GM19240 (cell line): ENCODE data around the gene PFDN1.
"Not testable (repeated sequence)": the region's sequence is repeated elsewhere in the genome, so short reads cannot be mapped to it uniquely, and the experiment has no call there.

Experiments used
- DNase-seq: peaks from one replicate; pipeline ENCODE4 v3.0.0; 2011; ENCODE audit warnings: low spot score; ENCODE audit not compliant: insufficient read length

PFDN1 gene, protein sequence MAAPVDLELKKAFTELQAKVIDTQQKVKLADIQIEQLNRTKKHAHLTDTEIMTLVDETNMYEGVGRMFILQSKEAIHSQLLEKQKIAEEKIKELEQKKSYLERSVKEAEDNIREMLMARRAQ

DNA sequence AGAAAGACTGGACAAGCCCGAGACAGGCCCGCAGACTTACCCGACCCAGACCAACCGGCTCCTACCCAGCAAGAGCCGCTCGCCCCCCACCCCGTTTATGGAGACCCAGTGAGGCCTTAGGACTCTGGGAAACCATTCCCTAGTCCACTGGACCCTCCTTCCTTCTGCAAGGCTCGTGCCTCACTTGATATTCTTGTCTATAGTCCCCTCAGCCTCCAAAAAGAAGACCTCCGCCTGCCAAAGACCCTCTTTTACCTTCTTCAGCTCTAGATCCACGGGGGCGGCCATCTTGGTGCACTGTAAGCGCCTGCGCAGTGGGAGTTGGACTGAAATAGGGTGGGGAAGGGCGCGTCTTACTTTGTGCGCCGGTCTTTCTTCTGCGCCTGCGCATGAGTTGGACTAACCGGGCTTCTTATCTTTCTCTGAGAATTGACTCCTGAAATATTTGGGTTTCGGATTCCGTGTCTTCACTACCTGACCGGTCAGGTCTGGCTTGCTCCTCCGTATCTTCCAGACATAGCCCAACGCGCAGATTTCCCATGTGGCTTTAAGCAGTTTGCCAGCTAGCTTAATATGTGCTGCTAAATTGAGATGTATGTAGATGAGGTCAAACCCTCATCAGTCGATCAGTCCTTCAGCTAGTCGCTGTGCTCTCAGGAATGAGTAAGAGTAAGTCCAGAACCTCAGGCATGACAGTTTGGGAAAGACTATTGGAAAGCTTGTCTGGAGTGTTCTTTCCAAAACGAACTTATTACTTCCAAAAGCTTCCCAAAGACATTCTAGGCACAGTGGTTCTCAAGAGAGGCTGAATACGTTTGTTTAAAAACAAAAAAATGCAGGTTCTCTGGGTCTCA lies at the start of gene PFDN1:
TSS of gene PFDN1 (minus strand) at position 316 of the 854 bp plus-strand sequence. CDS start at position 288, 28 bp downstream.
- DNase-seq: peak; percentile 91

DNA sequence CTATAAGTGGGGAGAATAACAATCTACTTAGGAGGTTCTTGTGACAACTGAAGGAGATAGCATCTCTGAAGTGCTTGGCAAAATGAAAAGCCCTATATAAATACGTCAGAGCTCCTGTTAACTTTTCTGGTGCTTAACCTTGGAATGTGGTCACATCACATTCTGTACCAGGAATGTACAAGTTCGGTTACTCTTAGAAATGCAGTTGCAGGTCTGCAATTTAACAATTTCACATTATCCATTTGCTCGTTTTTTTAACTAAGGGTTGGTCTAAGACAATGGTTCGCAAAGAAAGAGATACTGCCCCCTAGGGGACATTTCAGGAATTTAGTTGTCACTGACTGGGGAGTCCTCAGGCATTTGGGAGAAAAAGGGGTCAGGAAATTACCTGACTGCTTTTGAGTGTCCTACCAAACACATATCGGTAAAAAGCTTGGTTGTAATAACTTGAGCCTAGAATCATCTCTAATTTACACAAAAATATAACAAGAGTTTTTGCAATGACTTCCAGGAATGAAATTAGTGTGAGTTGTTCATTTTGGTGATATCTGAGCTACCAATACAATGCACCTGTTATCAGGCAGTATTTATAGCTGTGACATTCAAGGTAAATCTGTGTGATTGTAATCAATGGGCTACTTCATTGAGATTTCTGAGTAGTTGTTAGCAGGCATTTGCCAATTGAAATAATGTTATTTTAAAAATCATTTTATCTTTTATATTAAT lies 48.9 kb upstream of the PFDN1 start:
- DNase-seq: peak; percentile 39

DNA sequence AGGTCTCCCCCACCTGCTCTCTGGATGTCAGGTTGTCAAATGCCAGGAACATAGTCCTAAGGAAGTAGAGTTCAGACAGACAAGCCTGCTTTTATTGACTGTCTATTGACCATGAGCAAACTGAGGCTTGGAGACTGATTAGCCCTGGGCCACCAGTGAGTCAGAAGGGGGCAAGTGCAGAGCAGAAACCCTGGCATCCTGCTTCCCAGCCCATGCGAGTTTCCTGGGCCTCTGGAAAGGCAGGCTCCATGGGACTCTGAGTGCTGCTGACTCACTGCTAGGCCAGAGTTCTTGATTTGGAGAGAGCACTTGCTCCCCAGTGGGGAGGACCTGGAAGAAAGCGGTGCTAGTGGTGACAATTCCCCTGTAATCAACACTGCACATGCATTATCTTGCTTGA lies 46.3 kb upstream of the PFDN1 start:
- DNase-seq: no peak

DNA sequence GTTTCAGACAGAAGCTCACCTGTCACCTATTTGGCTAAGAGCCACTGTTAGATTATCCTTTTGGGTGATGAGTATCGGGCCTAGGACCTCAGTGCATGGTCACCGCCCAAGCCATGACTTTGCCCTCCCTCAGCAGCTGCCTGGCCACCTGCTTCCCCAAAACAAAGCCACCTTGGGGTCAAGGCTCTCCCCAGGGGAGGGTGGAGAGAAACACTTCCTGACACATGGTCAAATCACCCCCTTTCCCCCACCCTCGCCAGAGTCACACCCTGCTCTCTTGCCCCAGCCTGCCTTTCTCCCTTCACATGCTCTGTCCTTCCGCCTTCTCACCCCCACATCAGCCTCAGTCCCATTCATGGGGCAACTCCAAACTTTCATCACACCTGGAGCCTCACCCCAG lies 45.2 kb upstream of the PFDN1 start:
- no peak for DNase-seq

DNA sequence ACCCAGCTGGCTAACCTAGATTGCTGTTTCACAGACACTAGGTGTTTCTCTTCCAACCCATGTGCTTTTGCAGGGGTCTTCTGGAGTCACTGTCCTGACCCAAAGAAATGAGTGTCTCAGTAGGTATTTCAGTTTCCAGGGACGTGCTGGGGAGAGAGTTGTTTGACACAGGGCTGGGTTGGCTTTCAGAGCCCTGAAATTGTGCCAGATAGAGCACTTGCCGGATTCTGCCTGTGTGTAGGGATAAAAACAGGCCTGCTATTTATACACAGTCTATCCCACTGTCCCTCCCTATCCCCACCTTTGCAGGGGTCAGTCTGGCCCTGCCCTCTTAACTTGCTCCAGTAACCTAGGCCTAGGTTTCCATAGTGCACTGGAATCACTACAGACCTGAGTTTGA lies 44.5 kb upstream of the PFDN1 start:
- no peak for DNase-seq

DNA sequence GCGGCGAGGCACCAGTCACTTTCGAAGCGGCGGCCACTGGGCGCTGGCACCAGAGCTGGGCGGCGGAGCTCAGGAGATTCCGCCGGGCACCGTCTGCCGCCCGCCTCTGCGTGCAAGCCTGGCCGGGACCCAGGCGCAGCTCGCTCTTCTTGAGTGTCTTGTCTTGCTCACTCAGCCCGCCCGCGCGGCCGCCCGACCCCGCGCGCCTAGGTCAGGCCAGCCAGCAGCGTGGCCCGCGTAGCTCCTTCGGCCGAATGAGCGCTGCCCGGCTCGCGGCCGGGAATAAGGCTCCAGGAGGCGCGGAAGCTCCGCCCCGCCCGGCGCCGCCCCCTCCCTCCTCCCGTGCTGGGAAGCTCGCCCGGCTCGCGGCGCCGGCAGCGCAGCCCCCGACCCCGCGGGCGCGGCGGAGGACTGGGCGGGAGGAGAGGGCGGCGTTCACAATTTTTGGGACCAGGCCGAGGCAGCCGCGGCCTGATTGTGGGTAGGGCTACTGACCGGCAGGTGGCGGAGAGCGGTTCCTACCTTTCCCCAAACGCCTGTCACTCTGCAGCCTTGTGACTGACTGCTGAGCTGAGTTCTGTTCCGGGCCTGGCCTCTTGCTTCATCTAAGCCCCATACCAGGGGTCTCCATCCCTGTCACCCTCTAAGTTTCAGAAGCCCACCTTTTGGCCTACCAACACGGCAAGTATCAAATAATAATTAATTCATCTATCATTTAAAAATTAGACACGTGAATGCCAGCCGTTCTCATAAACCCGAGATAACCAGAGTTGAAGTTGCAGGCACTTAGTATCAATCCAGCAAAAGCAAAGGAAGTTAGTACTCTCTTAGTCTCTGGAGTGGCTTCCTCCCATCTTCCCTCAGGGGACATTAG lies 43.7 kb upstream of the PFDN1 start, which contains the start of gene HBEGF:
TSS of gene HBEGF (minus strand) at position 256 of the 874 bp plus-strand sequence. CDS start 275 bp downstream, outside the sequence.
- peak; percentile 65 for DNase-seq

DNA sequence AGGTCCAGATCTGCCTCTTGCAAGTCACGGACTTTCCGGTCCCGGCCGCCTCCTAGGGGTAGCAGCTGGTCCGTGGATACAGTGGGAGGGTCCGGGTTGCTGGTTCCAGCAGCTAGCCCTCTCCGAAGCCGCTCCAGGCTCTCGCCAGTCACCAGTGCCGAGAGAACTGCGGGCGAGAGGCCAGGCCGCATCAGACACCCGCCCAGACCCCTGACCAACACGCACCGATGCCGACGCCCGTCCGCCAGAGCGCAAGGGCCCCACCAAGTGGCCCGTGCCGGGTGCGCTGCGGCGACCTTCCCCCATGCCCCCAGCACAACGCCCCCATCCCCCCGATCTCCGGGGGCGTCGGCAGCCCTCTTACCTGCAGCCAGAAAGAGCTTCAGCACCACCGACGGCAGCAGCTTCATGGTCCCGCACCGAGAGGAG lies 43.0 kb upstream of the PFDN1 start:
- DNase-seq: no peak

DNA sequence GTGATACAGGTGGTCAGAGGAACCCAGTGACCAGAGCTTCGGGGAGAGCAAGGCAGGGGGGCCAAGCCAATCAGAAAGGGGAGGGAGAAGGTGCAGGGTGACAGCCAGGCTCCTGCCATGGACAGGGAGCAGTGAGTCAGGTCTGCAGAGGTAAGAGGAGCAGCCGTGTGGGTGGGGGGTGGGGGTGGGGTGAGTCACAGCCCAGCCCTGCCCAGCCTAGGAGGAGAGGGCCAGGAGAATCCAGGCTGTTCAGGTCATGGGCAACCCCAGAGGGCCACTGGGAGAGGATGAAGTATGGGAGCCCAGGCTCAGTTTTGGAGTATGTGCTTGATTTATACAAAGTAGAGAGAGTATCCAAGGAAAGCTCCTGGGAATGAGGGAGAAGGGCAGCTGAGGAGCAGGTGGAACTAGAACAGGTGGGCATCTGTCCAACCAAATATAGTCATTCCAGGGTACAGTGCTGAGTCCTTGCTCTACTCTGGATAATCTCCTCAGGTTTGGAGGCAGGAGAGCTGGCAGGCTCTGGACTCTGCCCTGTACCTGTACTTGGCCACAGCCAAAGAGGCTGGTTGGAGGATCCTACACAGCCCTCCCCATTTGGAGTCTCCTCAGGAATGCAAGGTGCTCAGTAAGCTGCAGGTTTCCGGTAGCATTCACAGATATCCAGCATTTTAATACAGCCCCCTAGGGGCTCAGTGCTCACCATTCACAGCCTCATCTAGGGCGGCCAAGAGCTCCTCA lies 42.0 kb upstream of the PFDN1 start:
- DNase-seq: no peak

DNA sequence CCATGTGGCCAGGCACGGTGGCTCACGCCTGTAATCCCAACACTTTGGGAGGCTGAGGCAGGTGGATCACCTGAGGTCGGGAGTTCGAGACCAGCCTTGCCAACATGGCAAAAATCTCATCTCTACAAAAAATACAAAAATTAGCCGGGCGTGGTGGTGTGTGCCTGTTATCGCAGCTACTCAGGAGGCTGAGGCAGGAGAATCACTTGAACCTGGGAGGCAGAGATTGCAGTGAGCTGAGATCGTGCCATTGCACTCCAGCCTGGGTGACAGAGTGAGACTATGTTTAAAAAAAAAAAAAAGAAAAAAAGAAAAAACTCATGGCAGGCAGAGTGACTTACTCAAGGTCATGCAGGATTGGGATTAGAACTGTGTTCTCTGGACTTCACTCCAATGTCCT lies 40.9 kb upstream of the PFDN1 start:
- DNase-seq: not testable (repeated sequence)

DNA sequence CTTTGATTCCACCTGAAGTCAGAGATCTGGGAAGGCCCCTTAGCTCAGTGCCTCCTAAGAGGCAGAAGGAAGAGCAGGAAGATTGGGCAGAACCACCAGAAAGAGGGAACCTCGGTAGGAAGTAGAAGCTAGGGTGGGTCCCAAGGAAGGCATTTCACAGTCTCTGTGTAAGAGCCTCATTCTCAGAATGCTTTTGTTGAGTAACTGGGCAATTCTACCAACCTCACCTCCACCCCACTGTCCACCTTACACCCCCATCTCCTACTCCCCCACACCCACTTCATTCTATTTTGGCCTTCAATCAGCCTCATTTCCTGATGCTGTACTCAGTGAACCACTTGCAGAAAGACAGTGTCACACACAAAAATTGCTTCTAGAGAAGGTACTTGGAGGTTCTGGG lies 40.0 kb upstream of the PFDN1 start:
- no peak for DNase-seq

DNA sequence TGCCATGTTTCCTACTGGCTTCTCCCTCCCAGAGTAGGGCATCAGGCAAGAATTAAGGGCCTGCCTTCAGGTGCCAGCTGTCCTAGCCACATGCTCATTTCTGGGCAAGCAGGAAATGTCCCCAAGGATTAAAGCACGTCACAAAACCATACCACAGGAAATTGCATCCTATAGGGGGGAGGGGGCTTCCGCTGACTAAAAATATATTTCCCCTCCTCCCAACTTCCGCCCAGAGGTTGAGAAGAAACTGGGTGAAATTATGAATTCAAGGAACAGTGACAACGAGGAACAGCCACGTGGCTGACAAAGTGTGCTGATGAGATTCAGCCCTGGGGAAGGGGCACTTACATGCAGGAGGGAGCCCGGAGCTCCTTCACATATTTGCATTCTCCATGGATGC lies 39.4 kb upstream of the PFDN1 start:
- no peak for DNase-seq

DNA sequence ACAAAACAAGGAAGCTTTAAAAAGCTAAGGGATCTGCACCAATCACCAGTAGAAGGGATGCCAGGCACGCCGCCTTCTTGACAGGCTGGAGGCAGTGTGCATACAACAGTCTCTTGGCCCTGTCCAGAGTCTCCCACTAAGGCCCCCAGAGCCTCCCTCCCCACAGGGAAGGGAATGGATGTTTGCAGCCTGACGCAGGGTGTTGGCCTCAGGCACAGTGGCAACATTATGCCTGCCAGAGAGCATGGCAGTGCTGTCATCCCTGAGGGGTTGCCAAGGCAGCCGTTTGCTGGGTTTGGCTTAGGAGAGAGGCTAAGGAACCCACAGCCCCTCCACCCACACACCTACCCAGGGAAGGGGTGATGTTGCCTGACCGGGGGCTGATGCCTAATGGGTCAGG lies 38.7 kb upstream of the PFDN1 start:
- no peak for DNase-seq

DNA sequence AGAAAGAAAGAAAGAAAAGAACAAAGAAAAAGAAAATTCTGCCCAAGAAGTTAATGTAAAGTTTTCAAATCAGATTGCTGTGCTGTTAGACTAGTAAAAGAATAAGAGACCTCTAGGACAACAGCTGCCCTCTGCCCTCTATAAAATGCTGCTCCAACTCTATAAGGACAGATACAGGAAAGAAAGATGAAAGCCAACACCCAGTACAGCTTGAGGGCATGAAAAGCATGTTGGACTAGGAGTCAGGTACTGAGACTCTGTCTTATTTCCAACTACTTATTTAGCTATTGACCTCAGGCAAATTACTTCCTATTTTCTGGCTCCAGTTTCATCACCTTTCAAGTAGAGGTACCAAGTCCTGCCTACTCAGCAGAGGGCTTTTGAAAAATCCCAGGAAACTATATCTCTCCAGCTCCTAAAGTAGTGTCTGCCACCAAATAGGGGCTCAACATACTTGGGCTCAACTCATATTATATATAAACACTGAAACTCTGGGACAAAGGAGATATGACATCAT lies 37.8 kb upstream of the PFDN1 start:
- DNase-seq: no peak

DNA sequence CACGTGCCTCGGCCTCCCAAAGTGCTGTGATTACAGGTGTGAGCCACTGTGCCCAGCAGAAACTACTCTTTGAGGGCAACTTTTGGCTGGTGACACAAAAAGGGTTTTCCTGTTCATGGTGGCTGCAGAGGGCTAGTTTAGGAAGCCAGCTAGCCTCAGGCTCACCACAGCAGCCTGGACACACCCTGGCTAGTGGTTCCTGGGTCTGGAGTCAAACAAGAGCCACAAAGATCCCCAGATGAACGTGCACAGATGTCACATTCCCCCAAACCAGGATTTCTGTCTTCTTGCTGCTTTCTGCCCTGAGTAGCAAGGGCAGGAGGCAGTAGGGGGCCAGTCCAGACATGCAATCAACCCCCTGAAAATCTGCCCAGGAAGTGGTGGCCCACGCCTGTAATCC lies 36.7 kb upstream of the PFDN1 start:
- DNase-seq: no peak

DNA sequence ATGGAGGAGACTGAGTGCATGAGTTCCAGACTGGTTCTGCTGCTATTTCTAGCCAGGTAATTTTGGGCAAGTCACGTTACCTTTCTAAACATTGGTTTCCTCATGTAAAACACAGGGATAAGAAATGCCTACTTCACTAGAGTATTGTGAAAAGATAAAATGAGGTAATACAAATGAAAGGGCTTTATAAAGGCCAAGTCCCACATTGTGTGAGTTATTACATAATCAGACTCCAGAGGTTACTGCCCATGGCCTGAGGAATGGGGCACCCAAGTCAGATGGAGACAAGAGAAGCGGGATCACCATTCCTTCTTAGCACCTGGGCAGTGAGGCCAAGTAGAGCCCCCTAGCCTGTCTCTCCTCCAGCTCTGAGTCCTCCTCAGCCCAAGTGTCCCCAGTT lies 36.0 kb upstream of the PFDN1 start:
- no peak for DNase-seq

DNA sequence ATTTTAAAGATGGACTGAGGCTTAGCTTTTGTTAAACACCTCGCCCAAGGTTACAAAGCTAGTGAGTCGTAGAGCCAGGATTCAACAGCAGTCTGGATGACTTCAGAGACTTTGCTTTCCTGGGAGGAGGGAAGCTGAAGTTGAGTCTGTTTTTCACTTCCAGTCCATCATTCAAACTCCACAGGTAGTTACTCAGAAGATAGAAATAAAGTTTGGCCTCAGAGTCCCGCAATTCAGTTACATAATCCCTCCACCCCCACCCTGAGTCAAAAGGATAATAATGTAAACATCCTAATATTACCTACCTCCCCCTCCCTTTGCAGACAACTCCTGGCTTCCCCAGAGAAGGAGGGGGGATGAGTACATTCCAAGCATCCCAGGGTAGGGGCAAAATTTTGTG lies 35.4 kb upstream of the PFDN1 start:
- DNase-seq: no peak

DNA sequence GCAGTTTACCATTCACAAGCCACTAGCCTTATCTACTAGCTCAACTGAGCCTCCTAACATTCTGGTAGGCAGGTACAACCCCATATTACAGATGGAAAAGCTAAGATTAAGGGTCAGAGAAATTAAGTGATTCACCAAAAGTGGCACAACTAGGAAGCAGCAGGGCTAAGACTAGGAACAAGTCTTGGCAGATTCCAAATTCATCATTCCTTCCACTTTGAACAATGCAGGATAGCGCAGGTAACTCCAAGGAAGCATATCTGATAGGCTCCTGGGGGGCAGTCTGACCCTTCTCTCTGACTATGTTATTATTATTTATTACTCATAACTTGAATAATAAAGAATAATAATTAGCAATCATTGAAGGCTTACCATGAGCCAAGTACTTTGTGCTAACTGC lies 35.0 kb upstream of the PFDN1 start:
- no peak for DNase-seq

DNA sequence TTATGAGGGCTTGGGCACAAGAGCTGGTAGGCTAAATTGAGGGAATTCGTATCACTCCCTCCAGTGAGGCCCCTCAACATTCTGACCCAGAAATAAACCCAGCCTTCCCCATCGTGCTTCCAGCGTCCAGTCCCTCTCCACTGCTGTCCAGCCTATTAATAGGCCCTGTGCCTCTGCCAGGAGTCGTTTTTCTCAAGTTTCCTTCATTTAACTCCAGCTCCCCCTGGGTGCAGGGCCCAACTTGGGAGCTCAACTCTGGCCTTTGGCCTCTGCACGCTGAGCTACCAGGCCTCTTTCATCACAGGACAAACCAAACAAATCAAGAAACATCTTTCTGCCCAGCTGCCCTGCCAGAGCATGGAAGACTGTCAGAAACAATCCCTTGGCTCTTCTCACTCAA lies 33.5 kb upstream of the PFDN1 start:
- no peak for DNase-seq

DNA sequence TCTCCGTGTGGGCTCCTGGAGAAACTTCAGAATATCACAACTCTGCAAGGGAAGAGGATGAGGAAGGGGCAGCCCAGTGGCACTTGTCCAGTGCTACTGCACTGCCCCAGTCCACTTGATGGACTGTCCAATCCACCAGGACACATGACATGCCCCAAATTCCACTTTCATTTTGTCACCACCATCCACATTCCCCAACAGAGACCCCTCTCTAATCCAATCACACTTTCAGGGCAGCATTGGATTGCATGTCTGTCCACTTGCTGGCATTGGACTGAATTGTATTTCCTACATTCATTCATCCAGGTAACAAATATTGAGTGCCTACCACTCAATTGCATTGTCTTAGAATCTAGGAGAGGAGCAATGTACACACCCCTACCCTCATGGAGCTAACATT lies 28.7 kb upstream of the PFDN1 start:
- no peak for DNase-seq

DNA sequence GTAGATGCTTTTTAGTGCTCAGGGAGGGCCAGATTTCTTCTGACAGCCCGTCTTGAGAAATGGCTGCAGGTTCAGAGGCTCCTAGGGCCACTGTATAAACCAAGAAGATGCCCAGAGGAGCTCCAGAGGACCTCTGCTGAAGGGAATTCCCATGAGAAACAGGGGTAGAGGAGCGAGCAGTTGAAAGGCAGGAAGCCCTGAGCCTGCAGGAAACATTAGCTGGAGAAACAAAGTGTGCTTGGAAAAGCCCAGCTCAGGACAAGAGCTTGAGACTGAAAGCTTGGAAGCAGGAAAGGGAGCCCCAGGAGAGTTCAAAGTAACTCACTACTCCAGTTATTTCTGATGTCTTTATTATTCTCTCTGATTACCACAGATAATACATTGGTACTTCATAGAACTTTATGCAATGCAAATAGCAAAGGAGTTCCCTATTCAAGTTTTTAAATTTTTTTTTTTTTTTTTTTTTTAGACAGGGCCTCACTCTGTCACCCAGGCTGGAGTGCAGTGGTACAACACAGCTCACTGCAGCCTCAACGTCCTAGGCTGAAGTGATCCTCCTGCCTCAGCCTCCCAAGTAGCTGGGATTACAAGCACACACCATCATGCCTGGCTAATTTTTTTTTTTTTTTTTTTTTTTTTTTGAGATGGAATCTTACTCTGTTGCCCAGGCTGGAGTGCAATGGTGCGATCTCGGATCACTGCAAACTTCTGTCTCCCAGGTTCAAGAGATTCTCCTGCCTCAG lies 27.0 kb upstream of the PFDN1 start:
- no peak for DNase-seq
